T-cell (primary cell): ENCODE measurements around the gene KIF18A. TPM values are rescaled to one million over a fixed set of nuclear protein-coding genes. Genes with fewer than 3 reads are reported as not detected.
"Not testable (repeated sequence)": the region's sequence is repeated elsewhere in the genome, so short reads cannot be mapped to it uniquely, and the experiment has no call there.

ENCODE experiments used
- ATAC-seq, 4 experiments: fragments of 200-7000 bp in 3 of 4; fragments of 150-1000 bp in 1 of 4; cut with Tn5 transposase; replicated peaks in 1 of 4; 1 replicate in 3 of 4; 2 replicates in 1 of 4; pipeline ENCODE4 v1.10.0; 2021; ENCODE audit warnings: moderate library complexity in 3 of 4, mild to moderate bottlenecking in 2 of 4, moderate number of reproducible peaks in 1 of 4
- CTCF ChIA-PET, 2 donors: fragments of 300-600 bp; sonication (Branson Sonifier 250); formaldehyde crosslinking; loops; one replicate each; lab custom pipeline; 2022; ENCODE audit warnings: antibody characterized with exemption in 2 of 2; lab: Charles Lee
- POLR2A ChIA-PET, 2 donors: fragments of 300-600 bp; sonication (Branson Sonifier 250); formaldehyde crosslinking; loops; one replicate each; lab custom pipeline; 2022; ENCODE audit warnings: antibody characterized with exemption in 2 of 2; lab: Charles Lee
- DNase-seq, 35 experiments: peaks; one replicate each; pipeline versions ENCODE4 v3.0.0 to v3.0.0-alpha.2; 2013 to 2023
- H3K27ac ChIP-seq: one replicate; pipeline ENCODE4 v1.5.1; 2013; ENCODE audit warnings: low read length
- H3K27me3 ChIP-seq, 2 experiments: replicated peaks in 1 of 2; 1 replicate in 1 of 2; 2 replicates in 1 of 2; pipeline versions ENCODE4 v1.6.1 to v1.7.0; 2013; ENCODE audit warnings: low read length in 1 of 2, mixed read lengths in 1 of 2; ENCODE audit not compliant: control insufficient read depth in 2 of 2, insufficient read depth in 2 of 2; ENCODE audit errors: extremely low read depth in 1 of 2
- H3K36me3 ChIP-seq, 2 donors: 1 replicate in 1 of 2; 2 replicates in 1 of 2; pipeline versions ENCODE4 v1.6.1 to v1.7.0; 2013; ENCODE audit warnings: low read length in 1 of 2; ENCODE audit not compliant: control insufficient read depth in 2 of 2, insufficient read depth in 1 of 2; ENCODE audit errors: extremely low read depth in 1 of 2
- H3K4me1 ChIP-seq, 2 experiments: 1 replicate in 1 of 2; 2 replicates in 1 of 2; pipeline versions ENCODE4 v1.6.1 to v1.7.0; 2013; ENCODE audit warnings: low read length in 2 of 2, mixed read lengths in 1 of 2; ENCODE audit not compliant: insufficient read depth in 2 of 2, control insufficient read depth in 1 of 2; ENCODE audit errors: extremely low read depth in 1 of 2
- H3K4me3 ChIP-seq, 2 donors: 1 replicate in 1 of 2; 2 replicates in 1 of 2; pipeline versions ENCODE4 v1.5.1 to v1.7.0; 2013; ENCODE audit warnings: mild to moderate bottlenecking in 2 of 2, low read length in 1 of 2, moderate library complexity in 1 of 2; ENCODE audit not compliant: control insufficient read depth in 1 of 2; ENCODE audit errors: extremely low read depth in 1 of 2
- H3K9me3 ChIP-seq: 2 replicates; pipeline ENCODE4 v1.7.0; 2013
- H3K27ac Mint-ChIP-seq, 2 donors: one replicate each; pipeline ENCODE4 v1.8.0; 2020 to 2021; ENCODE audit warnings: mild to moderate bottlenecking in 2 of 2, mixed read lengths in 2 of 2
- H3K27me3 Mint-ChIP-seq, 2 donors: one replicate each; pipeline ENCODE4 v1.8.0; 2021 to 2022; ENCODE audit warnings: mixed read lengths in 2 of 2
- H3K36me3 Mint-ChIP-seq: one replicate; pipeline ENCODE4 v1.8.0; 2021; ENCODE audit warnings: mixed read lengths
- H3K4me1 Mint-ChIP-seq, 3 donors: one replicate each; pipeline ENCODE4 v1.8.0; 2020 to 2022; ENCODE audit warnings: mixed read lengths in 3 of 3, mild to moderate bottlenecking in 1 of 3
- H3K4me3 Mint-ChIP-seq, 3 donors: one replicate each; pipeline ENCODE4 v1.8.0; 2020 to 2022; ENCODE audit warnings: mild to moderate bottlenecking in 3 of 3, mixed read lengths in 3 of 3, moderate library complexity in 3 of 3
- H3K9me3 Mint-ChIP-seq, 3 donors: one replicate each; pipeline ENCODE4 v1.8.0; 2020 to 2022; ENCODE audit warnings: mixed read lengths in 3 of 3
- WGBS: methylation state at CpG from one replicate; pipeline ENCODE4 v1.1.5; 2013; ENCODE audit warnings: missing lambda C conversion rate; ENCODE audit not compliant: insufficient coverage; 5-methylcytosine and 5-hydroxymethylcytosine counted together
- total RNA-seq, 35 experiments: library from RNA in 6 of 35; stranded (reverse) in 6 of 35; fragments of 120-200 nt in 1 of 35; gene quantifications; one replicate each; pipeline versions ENCODE4 v1.2.1 to v1.2.4 and lab custom pipeline; 2013 to 2026

The KIF18A gene
- total RNA-seq, 5 donors from 2014 or later (not counting 1 experiment from before 2014, with no cell fraction given): 0.76 to 3.7 (median 1.3) TPM

GRCh38 chr11:28140689-28141455 lies 32.9 kb upstream of the KIF18A start:
- H3K36me3 Mint-ChIP-seq: peaks cover 38% of the 10 kb centered on the region
- Histone ChIP-seq H3K4me1 (no peaks in the 10 kb centered on the region), H3K4me3 (no peak overlapping the region), H3K9me3 (peaks cover 4% of the 10 kb centered on the region), H3K27ac (no peak overlapping the region), H3K36me3 (no peaks in the 10 kb centered on the region), H3K27me3 (no peaks in the 10 kb centered on the region)
- no peaks in the 10 kb centered on the region for H3K27me3 Mint-ChIP-seq
- WGBS: 100% methylated on average over 2 of the region's 9 CpGs
- H3K4me3 Mint-ChIP-seq: no peak overlapping the region
- POLR2A ChIA-PET: no interaction called here
- peaks cover 0 to 3% (median 0%) of the 10 kb centered on the region in 3 donors for H3K4me1 Mint-ChIP-seq
- no peak overlapping the region for H3K27ac Mint-ChIP-seq
- ATAC-seq: no peak
- peaks cover 11 to 39% (median 16%) of the 10 kb centered on the region in 3 donors for H3K9me3 Mint-ChIP-seq
- no peak for DNase-seq
- CTCF ChIA-PET: no interaction called here

- H3K9me3 Mint-ChIP-seq: peaks cover 11 to 42% (median 17%) of the 10 kb centered on the region in 3 donors
- H3K27me3 Mint-ChIP-seq: no peaks in the 10 kb centered on the region
- ChIA-PET CTCF (interaction anchor here in 1 of 2 donors (0.7 kb wide), 1 partner anchor 59 kb away, joined by 3 read pairs; no protein-coding TSS in a partner anchor), POLR2A (no interaction called here)
- Histone ChIP-seq H3K4me1 (no peaks in the 10 kb centered on the region), H3K27me3 (no peaks in the 10 kb centered on the region), H3K4me3 (no peak overlapping the region), H3K27ac (no peak overlapping the region), H3K9me3 (peaks cover 4% of the 10 kb centered on the region), H3K36me3 (no peaks in the 10 kb centered on the region)
- H3K4me3 Mint-ChIP-seq: no peak overlapping the region
- DNase-seq: no peak
- 100% methylated on average over 3 of the region's 5 CpGs for WGBS
- no peak overlapping the region for H3K27ac Mint-ChIP-seq
- peaks cover 0 to 3% (median 0%) of the 10 kb centered on the region in 3 donors for H3K4me1 Mint-ChIP-seq
- ATAC-seq: no peak
- peaks cover 44% of the 10 kb centered on the region for H3K36me3 Mint-ChIP-seq
Observed at GRCh38 chr11:28139841-28140415, 32.0 kb upstream of the KIF18A start.

GRCh38 chr11:28137832-28138231 lies 29.9 kb upstream of the KIF18A start:
- no CpG with 5 or more reads among the region's 1 CpG for WGBS
- Histone ChIP-seq H3K4me3 (no peak overlapping the region), H3K36me3 (no peaks in the 10 kb centered on the region), H3K27me3 (no peaks in the 10 kb centered on the region), H3K27ac (no peak overlapping the region), H3K9me3 (peaks cover 4% of the 10 kb centered on the region), H3K4me1 (no peaks in the 10 kb centered on the region)
- H3K36me3 Mint-ChIP-seq: peaks cover 62% of the 10 kb centered on the region
- H3K27me3 Mint-ChIP-seq: no peaks in the 10 kb centered on the region
- ChIA-PET POLR2A (no interaction called here), CTCF (no interaction called here)
- no peak overlapping the region for H3K27ac Mint-ChIP-seq
- no peak for ATAC-seq
- DNase-seq: no peak
- H3K9me3 Mint-ChIP-seq: peaks cover 11 to 46% (median 17%) of the 10 kb centered on the region in 3 donors
- H3K4me3 Mint-ChIP-seq: no peak overlapping the region
- peaks cover 0 to 3% (median 0%) of the 10 kb centered on the region in 3 donors for H3K4me1 Mint-ChIP-seq

- Mint-ChIP-seq H3K36me3 (peaks cover 59% of the 10 kb centered on the region), H3K27ac (no peak overlapping the region), H3K4me3 (no peak overlapping the region), H3K4me1 (no peaks in the 10 kb centered on the region), H3K27me3 (no peaks in the 10 kb centered on the region), H3K9me3 (peaks cover 11 to 46% (median 17%) of the 10 kb centered on the region in 3 donors)
- Histone ChIP-seq H3K4me1 (no peaks in the 10 kb centered on the region), H3K4me3 (no peak overlapping the region), H3K36me3 (no peaks in the 10 kb centered on the region), H3K27me3 (no peaks in the 10 kb centered on the region), H3K27ac (no peak overlapping the region), H3K9me3 (peaks cover 4% of the 10 kb centered on the region)
- 100% methylated on average over 2 of the region's 3 CpGs for WGBS
- POLR2A ChIA-PET: no interaction called here
- ATAC-seq: no peak
- no peak for DNase-seq
- CTCF ChIA-PET: no interaction called here
Observed at GRCh38 chr11:28137366-28137765, 29.4 kb upstream of the KIF18A start.

- CTCF ChIA-PET, ATAC-seq, H3K4me1 Mint-ChIP-seq, H3K9me3 ChIP-seq, H3K4me3 ChIP-seq, H3K36me3 ChIP-seq, H3K27me3 Mint-ChIP-seq, H3K27ac ChIP-seq, H3K4me1 ChIP-seq, H3K27ac Mint-ChIP-seq, H3K4me3 Mint-ChIP-seq, H3K27me3 ChIP-seq, DNase-seq: not testable (repeated sequence)
- POLR2A ChIA-PET: interaction anchor here in 1 of 2 donors (0.7 kb wide), 1 partner anchor 50 kb away, joined by 6 read pairs; no protein-coding TSS in a partner anchor
- H3K36me3 Mint-ChIP-seq: peaks cover 61% of the 10 kb centered on the region
- H3K9me3 Mint-ChIP-seq: peaks cover 9 to 44% (median 16%) of the 10 kb centered on the region in 3 donors
- no CpG with 5 or more reads among the region's 4 CpGs for WGBS
Observed at GRCh38 chr11:28136157-28136556, 28.2 kb upstream of the KIF18A start.

- 92% methylated on average over 2 of the region's 3 CpGs for WGBS
- H3K27ac ChIP-seq: no peak overlapping the region
- no peak overlapping the region for H3K4me3 ChIP-seq
- ChIA-PET POLR2A (no interaction called here), CTCF (no interaction called here)
- peaks cover 0 to 26% (median 8%) of the 10 kb centered on the region in 3 donors for H3K9me3 Mint-ChIP-seq
- no peaks in the 10 kb centered on the region for H3K27me3 ChIP-seq
- H3K4me1 ChIP-seq: no peaks in the 10 kb centered on the region
- H3K4me1 Mint-ChIP-seq: no peaks in the 10 kb centered on the region
- peaks cover 2% of the 10 kb centered on the region for H3K9me3 ChIP-seq
- peaks cover 56% of the 10 kb centered on the region for H3K36me3 Mint-ChIP-seq
- H3K27me3 Mint-ChIP-seq: no peaks in the 10 kb centered on the region
- no peak overlapping the region for H3K4me3 Mint-ChIP-seq
- DNase-seq (no peak), ATAC-seq (no peak)
- H3K36me3 ChIP-seq: peaks cover 0 to 2% of the 10 kb centered on the region in 2 donors
- H3K27ac Mint-ChIP-seq: no peak overlapping the region
Observed at GRCh38 chr11:28133146-28133545, 25.2 kb upstream of the KIF18A start.
